ENCODE data around the gene ASS1.

- TF ChIP-seq CTCF (IDR thresholded peaks at IDR 0.05), result no peak
- TF ChIP-seq POLR2A (IDR thresholded peaks at IDR 0.05), result no peak
These were observed 82.3 kb downstream of the ASS1 start for GRCh38 chr9:130526854-130527650.

Data from testis (tissue), 2 donors.